Measurements from ENCODE around the gene MYO18B. TPM values are rescaled to one million over a fixed set of nuclear protein-coding genes. Genes with fewer than 3 reads are reported as not detected.

The MYO18B gene
- total and polyA plus RNA-seq, 2 donors (not counting 1 experiment from before 2014, with no cell fraction given), result 0.15 TPM; not detected in 1

DNA sequence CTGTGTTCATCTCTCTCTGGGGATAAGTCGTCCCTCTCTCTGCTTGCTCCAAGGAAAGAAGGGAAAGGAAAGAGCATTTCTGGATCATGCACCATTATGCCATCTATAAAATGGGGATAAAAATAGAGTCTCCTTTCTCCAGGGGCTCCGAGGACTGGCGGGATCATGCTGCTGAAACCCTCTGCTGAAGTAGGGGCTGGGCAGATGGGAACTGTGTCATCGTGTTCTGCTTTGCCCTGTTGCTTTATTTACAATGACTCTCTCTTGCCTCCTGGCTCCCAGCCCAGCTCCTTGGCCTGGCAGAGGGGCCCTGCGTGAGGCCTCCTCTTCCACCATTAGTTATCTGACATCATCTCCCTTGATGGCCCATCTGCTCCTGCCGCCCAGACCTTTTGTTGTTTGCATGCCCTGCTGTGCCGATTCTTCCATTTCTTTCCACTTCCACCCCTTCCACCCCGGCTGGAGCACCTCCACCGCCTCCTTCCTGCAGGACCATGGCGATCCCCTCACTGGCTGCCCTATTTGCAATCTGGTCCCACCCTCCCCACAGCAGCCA lies 200.9 kb downstream of the MYO18B start:
- Histone ChIP-seq H3K9me3 (ENCODE audit: control extremely low read depth in 1 of 3, control insufficient read depth in 2 of 3, insufficient read depth in 1 of 3, low read length in 2 of 3) (no peaks in the 10 kb centered on the region), H3K79me2 (ENCODE audit: control insufficient read depth, insufficient read depth, low read length) (no peaks in the 10 kb centered on the region), H3K27me3 (replicated peaks in 1 of 4; ENCODE audit: control extremely low read depth in 1 of 4, control insufficient read depth in 3 of 4, insufficient read depth in 4 of 4, low read length in 3 of 4) (no peaks in the 10 kb centered on the region), H3K27ac (ENCODE audit: low read length in 2 of 2) (no peak overlapping the region), H2AFZ (ENCODE audit: insufficient read depth, low read depth, low read length, poor library complexity, severe bottlenecking) (no peak overlapping the region), H4K20me1 (ENCODE audit: control insufficient read depth, insufficient read depth, low read length, poor library complexity, severe bottlenecking) (no peaks in the 10 kb centered on the region), H3K4me1 (ENCODE audit: control insufficient read depth in 2 of 2, insufficient read depth in 2 of 2, low read length in 2 of 2) (no peaks in the 10 kb centered on the region), H3K36me3 (replicated peaks in 1 of 2; ENCODE audit: control extremely low read depth in 1 of 2, control insufficient read depth in 1 of 2, extremely low read depth in 1 of 2, insufficient read depth in 2 of 2, low read length in 1 of 2) (no peaks in the 10 kb centered on the region), H3K4me3 (ENCODE audit: control extremely low read depth in 1 of 5, extremely low read depth in 1 of 5, insufficient read depth in 1 of 5, low read depth in 2 of 5, low read length in 4 of 5) (no peak overlapping the region), H3K4me2 (replicated peaks; ENCODE audit: low read depth, low read length, poor library complexity, severe bottlenecking) (no peak overlapping the region), H3K9ac (ENCODE audit: low read length) (no peak overlapping the region)
- Mint-ChIP-seq H3K9me3 (ENCODE audit: insufficient read depth) (peaks cover 1% of the 10 kb centered on the region), H3K4me1 (no peaks in the 10 kb centered on the region), H3K27ac (no peak overlapping the region), H3K4me3 (no peak overlapping the region), H3K27me3 (peaks cover 25% of the 10 kb centered on the region)
- no peak for DNase-seq
- CTCF ChIA-PET, result no interaction called here
- no peak for ATAC-seq (ENCODE audit: low read depth)
- POLR2A ChIA-PET, result no interaction called here
- 24% methylated on average over 7 of the region's 10 CpGs for WGBS (ENCODE audit: insufficient coverage)
- TF ChIP-seq, protein P1, sequence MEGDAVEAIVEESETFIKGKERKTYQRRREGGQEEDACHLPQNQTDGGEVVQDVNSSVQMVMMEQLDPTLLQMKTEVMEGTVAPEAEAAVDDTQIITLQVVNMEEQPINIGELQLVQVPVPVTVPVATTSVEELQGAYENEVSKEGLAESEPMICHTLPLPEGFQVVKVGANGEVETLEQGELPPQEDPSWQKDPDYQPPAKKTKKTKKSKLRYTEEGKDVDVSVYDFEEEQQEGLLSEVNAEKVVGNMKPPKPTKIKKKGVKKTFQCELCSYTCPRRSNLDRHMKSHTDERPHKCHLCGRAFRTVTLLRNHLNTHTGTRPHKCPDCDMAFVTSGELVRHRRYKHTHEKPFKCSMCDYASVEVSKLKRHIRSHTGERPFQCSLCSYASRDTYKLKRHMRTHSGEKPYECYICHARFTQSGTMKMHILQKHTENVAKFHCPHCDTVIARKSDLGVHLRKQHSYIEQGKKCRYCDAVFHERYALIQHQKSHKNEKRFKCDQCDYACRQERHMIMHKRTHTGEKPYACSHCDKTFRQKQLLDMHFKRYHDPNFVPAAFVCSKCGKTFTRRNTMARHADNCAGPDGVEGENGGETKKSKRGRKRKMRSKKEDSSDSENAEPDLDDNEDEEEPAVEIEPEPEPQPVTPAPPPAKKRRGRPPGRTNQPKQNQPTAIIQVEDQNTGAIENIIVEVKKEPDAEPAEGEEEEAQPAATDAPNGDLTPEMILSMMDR (IDR thresholded peaks at IDR 0.05), result no peak
- TF ChIP-seq EZH2 (IDR thresholded peaks at IDR 0.05; ENCODE audit: borderline replicate concordance, insufficient read depth, low read depth, low read length, poor library complexity, severe bottlenecking), result no peak
- intact Hi-C loops (cut with micrococcal nuclease), result no loop called here

DNA sequence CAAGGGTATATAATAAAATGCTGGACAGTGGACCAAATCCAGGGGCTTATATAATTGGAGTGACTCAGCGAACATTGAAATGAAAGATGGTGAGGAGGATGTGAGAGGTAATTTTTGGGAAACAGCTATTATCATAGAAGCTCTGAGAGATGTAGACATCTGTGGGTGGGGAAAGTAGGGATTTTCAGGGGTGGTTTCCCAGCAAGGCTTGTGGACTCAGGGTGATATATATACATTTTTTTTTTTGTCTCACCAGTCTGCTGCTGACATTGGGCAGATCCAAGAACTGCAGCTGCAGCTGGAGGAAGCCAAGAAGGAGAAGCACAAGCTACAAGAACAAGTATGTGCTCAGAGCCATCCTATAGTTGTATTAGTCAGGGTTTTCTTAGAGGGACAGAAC lies 208.1 kb downstream of the MYO18B start:
- POLR2A ChIA-PET, result no interaction called here
- no peak overlapping the region for H3K9ac ChIP-seq (ENCODE audit: low read length)
- Mint-ChIP-seq H3K27ac (no peak overlapping the region), H3K9me3 (ENCODE audit: insufficient read depth) (no peaks in the 10 kb centered on the region), H3K4me1 (no peaks in the 10 kb centered on the region), H3K27me3 (peaks cover 12% of the 10 kb centered on the region), H3K4me3 (no peak overlapping the region)
- H3K4me2 ChIP-seq (replicated peaks; ENCODE audit: low read depth, low read length, poor library complexity, severe bottlenecking), result no peak overlapping the region
- H3K27me3 ChIP-seq (replicated peaks in 1 of 4; ENCODE audit: control extremely low read depth in 1 of 4, control insufficient read depth in 3 of 4, insufficient read depth in 4 of 4, low read length in 3 of 4), result no peaks in the 10 kb centered on the region
- H3K9me3 ChIP-seq (ENCODE audit: control extremely low read depth in 1 of 3, control insufficient read depth in 2 of 3, insufficient read depth in 1 of 3, low read length in 2 of 3), result no peaks in the 10 kb centered on the region
- CTCF ChIA-PET, result interaction anchor here (0.7 kb wide), 1 partner anchor 9 kb away, joined by 3 read pairs; no protein-coding TSS in a partner anchor
- no peak overlapping the region for H3K27ac ChIP-seq (ENCODE audit: low read length in 2 of 2)
- WGBS (ENCODE audit: insufficient coverage), result 71% methylated on average over 1 of the region's 1 CpG
- intact Hi-C loops (cut with micrococcal nuclease), result no loop called here
- no peaks in the 10 kb centered on the region for H4K20me1 ChIP-seq (ENCODE audit: control insufficient read depth, insufficient read depth, low read length, poor library complexity, severe bottlenecking)
- H2AFZ ChIP-seq (ENCODE audit: insufficient read depth, low read depth, low read length, poor library complexity, severe bottlenecking), result no peak overlapping the region
- H3K4me3 ChIP-seq (ENCODE audit: control extremely low read depth in 1 of 5, extremely low read depth in 1 of 5, insufficient read depth in 1 of 5, low read depth in 2 of 5, low read length in 4 of 5), result no peak overlapping the region
- H3K79me2 ChIP-seq (ENCODE audit: control insufficient read depth, insufficient read depth, low read length), result no peaks in the 10 kb centered on the region
- TF ChIP-seq, protein P1 (IDR thresholded peaks at IDR 0.05), result no peak
- no peak for TF ChIP-seq EZH2 (IDR thresholded peaks at IDR 0.05; ENCODE audit: borderline replicate concordance, insufficient read depth, low read depth, low read length, poor library complexity, severe bottlenecking)
- ATAC-seq (ENCODE audit: low read depth) (no peak), DNase-seq (no peak)
- H3K4me1 ChIP-seq (ENCODE audit: control insufficient read depth in 2 of 2, insufficient read depth in 2 of 2, low read length in 2 of 2), result no peaks in the 10 kb centered on the region
- H3K36me3 ChIP-seq (replicated peaks in 1 of 2; ENCODE audit: control extremely low read depth in 1 of 2, control insufficient read depth in 1 of 2, extremely low read depth in 1 of 2, insufficient read depth in 2 of 2, low read length in 1 of 2), result no peaks in the 10 kb centered on the region
